Lung (tissue), 12 donors: Measurements from ENCODE around the gene C4orf17. TPM values are rescaled to one million over a fixed set of nuclear protein-coding genes. Genes with fewer than 3 reads are reported as not detected.

ENCODE experiments used
- ATAC-seq: fragments of 200-7000 bp; cut with Tn5 transposase; one replicate; pipeline ENCODE4 v1.9.1; 2020; ENCODE audit warnings: moderate number of reproducible peaks; ENCODE audit not compliant: insufficient read depth, low FRiP score
- DNase-seq, 3 donors: peaks; one replicate each; pipeline ENCODE4 v3.0.0-alpha.2; 2013 to 2017
- H3K27ac ChIP-seq, 2 donors: one replicate each; pipeline ENCODE4 v1.5.1; 2013; ENCODE audit warnings: mild to moderate bottlenecking in 2 of 2, moderate library complexity in 2 of 2, control low read depth in 1 of 2, inconsistent platforms in 1 of 2, low read depth in 1 of 2, low read length in 1 of 2
- H3K27me3 ChIP-seq, 3 donors: one replicate each; pipeline ENCODE4 v1.5.1; 2013; ENCODE audit warnings: low read length in 2 of 3; ENCODE audit not compliant: control insufficient read depth in 3 of 3, insufficient read depth in 3 of 3
- H3K36me3 ChIP-seq, 4 donors: one replicate each; pipeline ENCODE4 v1.5.1; 2013; ENCODE audit warnings: low read length in 4 of 4, mild to moderate bottlenecking in 1 of 4, moderate library complexity in 1 of 4; ENCODE audit not compliant: control insufficient read depth in 4 of 4, insufficient read depth in 4 of 4
- H3K4me1 ChIP-seq, 5 donors: one replicate each; pipeline ENCODE4 v1.5.1; 2013; ENCODE audit warnings: low read length in 5 of 5, mild to moderate bottlenecking in 2 of 5, moderate library complexity in 1 of 5; ENCODE audit not compliant: control insufficient read depth in 5 of 5, insufficient read depth in 5 of 5
- H3K4me3 ChIP-seq: one replicate; pipeline ENCODE4 v1.5.1; 2013; ENCODE audit warnings: mild to moderate bottlenecking, control low read depth, moderate library complexity
- H3K9ac ChIP-seq, 2 donors: one replicate each; pipeline ENCODE4 v1.5.1; 2013; ENCODE audit warnings: low read length in 2 of 2, control low read depth in 1 of 2; ENCODE audit not compliant: insufficient read depth in 1 of 2
- H3K9me3 ChIP-seq, 4 donors: one replicate each; pipeline ENCODE4 v1.5.1; 2013; ENCODE audit warnings: low read length in 3 of 4, mild to moderate bottlenecking in 1 of 4, moderate library complexity in 1 of 4; ENCODE audit not compliant: control insufficient read depth in 4 of 4, insufficient read depth in 3 of 4
- WGBS, 2 donors: extraction: QIAGEN DNeasy Blood & Tissue Kit; methylation state at CpG; one replicate each; pipeline ENCODE4 v1.1.7; 2013; 5-methylcytosine and 5-hydroxymethylcytosine counted together
- polyA plus RNA-seq, 2 donors: library from polyadenylated mRNA; stranded (reverse); fragments of 200-250 nt; gene quantifications; one replicate each; pipeline ENCODE4 v1.2.1, GENCODE V29; 2013
- total RNA-seq, 2 donors: library from RNA; depleted of rRNA in 1 of 2; stranded (reverse); fragments of >200 nt in 1 of 2; gene quantifications; one replicate each; pipeline ENCODE4 v1.2.1, GENCODE V29; 2014 to 2021
- TF ChIP-seq, protein P1 (sequence below): IDR thresholded peaks from 2 replicates; pipeline ENCODE4 v1.5.1; 2012; ENCODE audit warnings: mild to moderate bottlenecking; ENCODE audit errors: control extremely low read depth, extremely low read depth
- donor health status: control.
- donor health status: control.
- donor health status: Bipolar disorder and iron deficiency.
- donor health status: healthy.
- donor health status: DM: yes; HTN: yes; CAD: no.

C4orf17 gene
- total and polyA plus RNA-seq, 4 donors = not detected

DNA sequence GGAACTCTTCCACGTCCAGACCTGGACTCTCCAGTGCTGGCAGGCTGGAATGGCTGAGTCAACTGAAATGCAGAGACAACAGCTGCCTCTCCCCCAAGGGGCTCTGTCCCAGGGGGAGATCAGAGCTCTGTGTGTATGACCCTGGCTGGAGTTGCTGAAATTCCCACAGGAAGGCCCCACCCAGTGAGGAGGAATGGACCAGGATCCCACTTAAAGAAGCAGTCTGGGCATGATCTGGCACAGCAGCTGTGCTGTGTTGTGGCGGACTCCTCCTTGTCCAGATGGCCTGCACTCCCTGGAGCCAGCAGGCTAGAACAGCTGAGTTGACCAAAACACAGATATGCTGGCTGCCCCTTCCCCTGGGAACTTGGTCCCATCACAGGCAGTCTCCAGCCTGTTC is 25.4 kb downstream of the C4orf17 start:
- H3K9me3 ChIP-seq = no peaks in the 10 kb centered on the region
- TF ChIP-seq, protein P1, sequence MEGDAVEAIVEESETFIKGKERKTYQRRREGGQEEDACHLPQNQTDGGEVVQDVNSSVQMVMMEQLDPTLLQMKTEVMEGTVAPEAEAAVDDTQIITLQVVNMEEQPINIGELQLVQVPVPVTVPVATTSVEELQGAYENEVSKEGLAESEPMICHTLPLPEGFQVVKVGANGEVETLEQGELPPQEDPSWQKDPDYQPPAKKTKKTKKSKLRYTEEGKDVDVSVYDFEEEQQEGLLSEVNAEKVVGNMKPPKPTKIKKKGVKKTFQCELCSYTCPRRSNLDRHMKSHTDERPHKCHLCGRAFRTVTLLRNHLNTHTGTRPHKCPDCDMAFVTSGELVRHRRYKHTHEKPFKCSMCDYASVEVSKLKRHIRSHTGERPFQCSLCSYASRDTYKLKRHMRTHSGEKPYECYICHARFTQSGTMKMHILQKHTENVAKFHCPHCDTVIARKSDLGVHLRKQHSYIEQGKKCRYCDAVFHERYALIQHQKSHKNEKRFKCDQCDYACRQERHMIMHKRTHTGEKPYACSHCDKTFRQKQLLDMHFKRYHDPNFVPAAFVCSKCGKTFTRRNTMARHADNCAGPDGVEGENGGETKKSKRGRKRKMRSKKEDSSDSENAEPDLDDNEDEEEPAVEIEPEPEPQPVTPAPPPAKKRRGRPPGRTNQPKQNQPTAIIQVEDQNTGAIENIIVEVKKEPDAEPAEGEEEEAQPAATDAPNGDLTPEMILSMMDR = no peak
- H3K4me1 ChIP-seq = no peaks in the 10 kb centered on the region
- no peak overlapping the region for H3K27ac ChIP-seq
- no peak for ATAC-seq
- peak; percentile 37 to 52 (median 50) for DNase-seq
- no peaks in the 10 kb centered on the region for H3K36me3 ChIP-seq
- H3K9ac ChIP-seq = no peak overlapping the region
- H3K27me3 ChIP-seq = no peaks in the 10 kb centered on the region
- no peak overlapping the region for H3K4me3 ChIP-seq
- WGBS, 2 donors = 30 to 81% methylated on average over 2 of the region's 2 CpGs

DNA sequence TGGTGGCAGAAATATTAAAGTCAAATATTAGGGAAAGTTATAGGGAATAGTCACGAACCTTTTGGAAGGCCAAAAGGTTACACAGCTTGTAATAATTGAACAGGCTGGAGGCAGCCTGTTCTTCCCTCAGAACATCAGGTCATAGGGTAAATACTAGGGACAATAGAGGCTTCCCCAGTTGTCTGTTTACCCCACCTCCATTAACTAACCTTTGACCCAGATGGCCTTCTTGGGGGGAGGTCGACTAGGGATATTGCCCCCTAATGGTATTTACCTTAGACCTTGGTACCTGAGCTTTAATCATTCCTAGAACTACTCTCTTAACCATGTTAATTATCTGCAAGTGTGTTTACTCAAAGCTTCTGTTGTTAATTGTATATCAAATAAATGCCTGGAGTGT is 26.0 kb downstream of the C4orf17 start:
- H3K27ac ChIP-seq = no peak overlapping the region
- 73 to 74% methylated on average over 2 of the region's 2 CpGs for WGBS, 2 donors
- no peaks in the 10 kb centered on the region for H3K4me1 ChIP-seq
- no peaks in the 10 kb centered on the region for H3K9me3 ChIP-seq
- H3K4me3 ChIP-seq = no peak overlapping the region
- no peaks in the 10 kb centered on the region for H3K27me3 ChIP-seq
- TF ChIP-seq, protein P1 = no peak
- no peak for DNase-seq
- no peak for ATAC-seq
- no peaks in the 10 kb centered on the region for H3K36me3 ChIP-seq
- no peak overlapping the region for H3K9ac ChIP-seq

DNA sequence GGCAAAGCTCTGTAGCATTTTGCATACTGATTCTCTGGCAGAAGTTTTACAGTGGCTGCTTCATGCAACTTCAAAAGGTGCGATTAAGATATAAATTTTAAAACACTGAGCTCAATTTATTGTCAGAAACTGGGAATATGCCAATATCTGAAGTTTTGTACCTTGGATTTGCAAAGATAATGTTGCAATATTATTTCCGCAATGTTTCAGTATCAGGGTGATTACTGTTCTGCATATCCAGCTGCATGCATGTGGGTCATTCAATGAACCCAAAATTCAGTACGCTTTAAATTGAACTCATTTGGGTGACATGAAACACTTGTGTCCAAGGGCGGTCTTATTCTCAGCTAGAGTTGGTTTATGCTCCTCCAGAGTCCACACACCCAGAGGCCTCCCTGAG is 26.9 kb downstream of the C4orf17 start:
- no peak for ATAC-seq
- Histone ChIP-seq H3K4me1 (no peaks in the 10 kb centered on the region), H3K36me3 (no peaks in the 10 kb centered on the region), H3K9me3 (no peaks in the 10 kb centered on the region), H3K9ac (no peak overlapping the region), H3K27ac (no peak overlapping the region), H3K4me3 (no peak overlapping the region), H3K27me3 (no peaks in the 10 kb centered on the region)
- no peak for DNase-seq
- 61 to 92% methylated on average over 4 of the region's 4 CpGs for WGBS, 2 donors
- TF ChIP-seq, protein P1 = no peak

DNA sequence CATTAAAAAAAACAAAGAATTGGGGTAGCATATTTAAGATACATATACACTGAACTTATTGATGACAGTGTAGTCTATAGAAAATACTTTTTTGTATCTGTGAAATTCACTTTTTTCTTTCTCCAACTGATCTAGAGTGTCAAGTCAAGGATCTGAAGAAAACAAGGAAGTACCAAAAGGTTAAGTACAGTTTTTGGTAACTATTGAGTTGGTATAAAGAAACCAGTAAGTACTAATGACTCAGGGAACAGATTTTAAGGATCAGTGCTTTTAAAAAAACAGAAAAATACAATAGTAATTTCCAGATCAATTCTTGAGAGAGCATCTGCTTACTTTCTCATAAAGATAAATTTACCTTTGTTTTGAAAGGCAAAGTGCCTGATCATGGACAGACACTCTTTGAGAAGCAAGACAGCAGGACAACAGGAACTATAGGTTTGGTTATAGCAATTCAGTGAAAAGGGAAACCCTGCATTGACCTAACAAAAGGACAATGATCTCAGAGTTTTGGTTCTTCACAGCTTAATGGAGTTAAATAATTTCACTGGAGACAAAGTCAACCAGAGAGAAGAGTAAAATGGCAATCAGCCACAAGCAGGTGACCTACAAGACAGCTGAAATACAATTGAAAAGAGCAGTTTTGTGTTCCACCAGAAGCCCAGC is 29.6 kb downstream of the C4orf17 start:
- H3K27ac ChIP-seq = no peak overlapping the region
- DNase-seq (no peak), ATAC-seq (peak; percentile 41)
- no peaks in the 10 kb centered on the region for H3K36me3 ChIP-seq
- H3K9me3 ChIP-seq = no peaks in the 10 kb centered on the region
- TF ChIP-seq, protein P1 = no peak
- H3K9ac ChIP-seq = no peak overlapping the region
- no peaks in the 10 kb centered on the region for H3K4me1 ChIP-seq
- no peaks in the 10 kb centered on the region for H3K27me3 ChIP-seq
- no peak overlapping the region for H3K4me3 ChIP-seq
